HG02763 (cell line): Measurements from ENCODE around the gene POU4F1.

Experiments
- ATAC-seq: cut with Tn5 transposase; IDR thresholded peaks from one replicate; pipeline ENCODE4 v1.9.1; 2021; ENCODE audit warnings: mild to moderate bottlenecking, moderate library complexity; ENCODE audit not compliant: unreplicated experiment

The POU4F1 gene

DNA sequence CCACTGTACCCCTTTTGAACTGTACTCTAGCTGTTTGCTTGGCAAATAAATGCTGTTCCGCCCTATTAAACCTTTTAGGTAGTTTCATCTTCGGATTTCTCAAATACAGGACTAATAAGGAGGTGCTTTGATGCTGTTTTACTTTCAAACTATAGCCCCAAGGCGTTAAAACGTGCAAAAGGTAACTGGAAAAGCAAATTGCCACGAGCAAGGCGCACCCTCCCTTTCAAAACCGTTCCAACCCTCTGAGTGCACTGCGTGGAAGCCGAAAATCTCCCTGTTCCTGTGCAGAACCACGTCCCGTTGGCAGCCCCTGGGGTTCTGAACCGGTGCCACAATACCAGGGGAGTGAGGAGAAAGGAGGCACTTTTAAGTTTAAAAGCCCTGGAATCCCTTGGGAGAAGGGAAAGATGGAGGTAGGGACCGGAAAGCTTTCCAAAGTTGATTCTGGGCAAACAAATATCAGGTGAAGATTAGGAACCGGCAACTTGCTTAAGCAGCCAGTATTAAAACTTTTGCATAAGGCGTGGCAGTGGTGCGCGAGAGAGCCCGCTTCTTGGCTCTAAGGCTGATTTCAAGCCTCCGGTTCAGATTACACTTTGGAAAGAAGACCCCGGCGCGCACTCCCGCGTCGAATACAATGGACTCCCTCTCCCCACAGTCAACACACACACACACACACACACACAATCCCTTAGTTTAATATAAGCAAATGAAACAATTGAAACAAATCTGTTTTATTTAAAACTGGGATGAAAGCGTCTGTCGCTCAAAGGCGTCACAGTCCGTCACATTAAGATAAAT, 9.5 kb downstream of the POU4F1 start:
- ATAC-seq = no peak

DNA sequence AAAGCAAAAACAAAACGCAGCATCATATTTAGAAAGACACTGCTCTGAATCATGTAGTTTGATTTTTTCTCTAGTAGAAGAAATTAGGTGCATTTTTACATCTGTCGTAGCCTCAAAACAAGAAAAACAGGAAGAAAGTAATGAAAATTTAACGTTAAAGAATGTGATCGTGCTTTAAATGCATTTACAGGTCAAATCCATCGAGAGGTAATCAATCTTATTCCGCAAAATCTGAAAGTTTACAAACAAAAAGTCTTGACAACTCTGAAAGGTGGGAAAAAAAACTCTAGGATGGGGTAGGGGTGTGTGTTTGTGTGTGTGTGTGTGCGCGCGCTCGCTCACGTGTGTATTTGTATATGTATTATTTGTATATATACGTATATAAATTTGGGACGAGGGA, 10.2 kb downstream of the POU4F1 start:
- no peak for ATAC-seq

DNA sequence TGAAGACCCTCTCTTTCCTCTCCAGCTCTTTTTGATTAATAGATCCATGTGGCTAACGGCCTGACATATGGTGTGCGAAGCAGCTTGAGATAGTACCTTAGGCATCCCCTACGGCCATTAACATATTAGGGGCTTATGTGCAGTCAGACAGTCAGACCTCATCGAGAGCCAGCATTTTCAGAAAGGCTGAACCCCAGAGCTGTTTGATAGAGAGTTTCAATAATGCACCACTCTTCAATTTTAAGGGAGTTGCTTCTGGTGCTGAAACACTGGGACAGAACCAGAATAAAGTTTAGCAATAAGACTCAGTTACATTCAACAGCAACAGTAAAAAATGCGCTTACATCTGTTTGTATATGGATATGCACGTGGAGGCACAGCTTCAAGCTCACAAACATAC, 10.8 kb downstream of the POU4F1 start:
- no peak for ATAC-seq

DNA sequence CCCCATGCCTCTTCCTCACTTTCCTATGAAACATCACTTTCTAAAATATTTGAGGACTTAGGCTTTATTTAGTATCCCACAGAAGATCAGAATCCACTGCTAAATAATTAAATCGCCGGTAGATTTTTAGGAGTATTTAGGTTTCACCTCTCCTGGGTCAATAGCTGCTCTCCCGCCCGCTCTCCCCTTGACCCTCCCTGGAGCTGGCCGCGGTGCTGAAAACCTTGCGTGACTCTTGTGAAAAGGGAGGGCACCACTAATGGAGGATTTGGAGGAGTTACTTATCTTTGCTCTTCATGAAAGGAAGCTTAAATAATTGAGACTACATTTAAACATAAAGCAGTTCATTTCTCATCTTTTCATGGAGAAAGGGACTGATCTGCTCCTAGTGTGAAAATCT, 14.1 kb downstream of the POU4F1 start:
- ATAC-seq = no peak

DNA sequence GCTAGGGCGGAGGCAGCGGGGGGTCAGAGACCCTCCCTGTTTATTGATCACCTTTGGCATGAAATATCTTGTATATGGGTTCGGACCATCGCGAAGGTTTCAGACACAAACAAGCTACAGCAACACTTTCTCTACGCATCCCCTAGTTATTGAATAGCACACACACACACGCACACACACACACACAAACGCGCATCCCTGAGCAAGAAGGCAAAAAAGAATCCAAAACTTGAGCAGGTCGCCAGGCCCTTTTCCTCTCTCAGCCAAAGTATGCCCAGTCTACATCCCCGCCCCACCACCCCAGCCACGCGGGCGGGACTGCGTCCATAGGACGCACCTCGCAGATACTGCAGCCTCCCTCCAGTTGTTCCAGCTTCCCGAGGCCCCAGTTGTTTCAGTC, 16.0 kb downstream of the POU4F1 start:
- no peak for ATAC-seq

DNA sequence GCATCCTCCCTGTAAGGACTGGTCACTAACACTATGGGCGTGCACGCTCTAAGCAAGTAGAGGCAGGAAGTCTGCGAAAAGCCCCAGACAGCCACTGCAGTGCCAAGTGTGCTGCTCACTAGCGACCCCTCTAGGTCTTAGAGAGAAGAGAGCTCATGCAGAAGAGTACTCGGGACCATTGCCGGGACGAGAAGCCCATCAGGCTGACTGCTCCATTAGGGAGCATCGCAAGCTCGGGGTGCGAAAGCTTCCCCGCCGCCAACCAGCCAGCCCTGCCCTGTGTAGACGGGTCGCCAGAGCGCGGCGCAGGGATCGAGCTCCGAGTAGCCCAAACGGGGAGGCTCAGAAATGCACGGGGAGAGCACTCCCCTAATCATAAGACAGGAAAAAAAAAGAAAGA, 16.6 kb downstream of the POU4F1 start:
- no peak for ATAC-seq

DNA sequence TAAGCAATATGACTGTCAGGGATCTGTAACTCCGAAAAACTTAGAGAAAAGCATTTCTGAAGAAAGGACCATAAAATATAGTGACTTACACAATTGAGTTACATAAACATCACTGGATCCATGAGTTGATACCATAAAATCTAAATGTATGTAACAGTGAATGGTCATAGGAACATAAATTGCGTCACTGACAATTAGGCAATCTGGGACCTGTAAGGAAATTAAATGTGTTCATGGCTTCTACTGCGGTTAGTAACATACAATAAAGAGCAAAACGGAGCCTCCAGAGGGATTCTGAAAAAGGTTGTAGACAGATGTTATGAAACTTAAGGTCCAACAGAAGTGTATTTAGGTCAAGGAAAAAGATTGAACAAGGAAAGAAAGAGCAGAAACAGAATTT, 27.1 kb downstream of the POU4F1 start:
- ATAC-seq = no peak

DNA sequence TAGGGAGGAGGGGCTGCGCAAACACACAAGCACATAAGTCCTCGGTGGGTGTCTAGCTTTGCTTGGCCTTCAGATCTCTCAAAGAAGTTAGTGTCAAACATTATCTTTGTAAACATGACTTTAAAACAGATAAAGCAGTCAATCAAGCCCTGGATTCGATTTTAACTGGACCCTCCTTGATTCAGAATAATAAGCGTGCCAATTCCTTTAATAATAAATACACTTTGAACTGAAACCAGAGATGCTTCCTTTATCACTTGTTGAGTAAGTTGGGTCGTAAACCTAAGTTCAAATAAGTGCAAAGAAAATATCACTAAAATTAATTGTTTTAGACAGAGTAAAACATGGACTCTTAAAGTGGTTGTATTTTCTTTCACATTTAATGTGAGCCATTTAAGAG, 30.9 kb downstream of the POU4F1 start:
- ATAC-seq = no peak

DNA sequence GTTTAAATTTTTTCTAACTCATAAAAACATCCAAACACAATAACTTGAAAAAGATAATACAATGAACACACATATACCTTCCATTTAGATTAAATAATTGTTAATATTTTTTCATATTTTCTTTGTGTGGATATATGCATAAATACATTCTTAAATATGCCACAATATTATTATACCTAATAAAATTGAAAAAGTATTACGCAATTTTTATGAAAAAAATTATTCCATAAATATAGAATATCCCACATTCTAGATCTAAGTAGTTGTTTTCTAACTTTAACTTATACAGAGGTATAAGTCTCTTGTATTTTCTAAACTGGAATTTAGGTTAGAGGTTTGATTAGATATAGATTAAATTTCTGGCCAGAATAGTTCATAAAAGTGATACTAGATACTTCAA, 34.3 kb downstream of the POU4F1 start:
- no peak for ATAC-seq

DNA sequence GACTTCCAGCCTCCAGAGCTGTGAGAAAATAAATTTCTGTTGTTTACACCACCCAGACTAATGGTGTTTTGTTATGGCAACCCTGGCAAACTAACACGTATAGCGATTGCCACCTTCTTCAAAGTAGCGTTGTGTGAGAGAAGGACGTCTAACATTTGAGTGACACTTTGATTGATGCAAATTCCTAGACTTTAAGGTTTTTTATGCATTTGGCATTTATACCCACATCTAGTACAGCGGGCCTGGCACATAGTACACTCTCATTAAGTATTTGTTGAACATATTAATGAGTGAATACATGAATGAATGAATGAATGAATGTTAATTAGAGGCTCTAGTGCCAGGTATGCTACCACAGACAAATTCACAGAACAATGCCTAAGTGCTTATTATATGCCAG, 36.7 kb downstream of the POU4F1 start:
- no peak for ATAC-seq

DNA sequence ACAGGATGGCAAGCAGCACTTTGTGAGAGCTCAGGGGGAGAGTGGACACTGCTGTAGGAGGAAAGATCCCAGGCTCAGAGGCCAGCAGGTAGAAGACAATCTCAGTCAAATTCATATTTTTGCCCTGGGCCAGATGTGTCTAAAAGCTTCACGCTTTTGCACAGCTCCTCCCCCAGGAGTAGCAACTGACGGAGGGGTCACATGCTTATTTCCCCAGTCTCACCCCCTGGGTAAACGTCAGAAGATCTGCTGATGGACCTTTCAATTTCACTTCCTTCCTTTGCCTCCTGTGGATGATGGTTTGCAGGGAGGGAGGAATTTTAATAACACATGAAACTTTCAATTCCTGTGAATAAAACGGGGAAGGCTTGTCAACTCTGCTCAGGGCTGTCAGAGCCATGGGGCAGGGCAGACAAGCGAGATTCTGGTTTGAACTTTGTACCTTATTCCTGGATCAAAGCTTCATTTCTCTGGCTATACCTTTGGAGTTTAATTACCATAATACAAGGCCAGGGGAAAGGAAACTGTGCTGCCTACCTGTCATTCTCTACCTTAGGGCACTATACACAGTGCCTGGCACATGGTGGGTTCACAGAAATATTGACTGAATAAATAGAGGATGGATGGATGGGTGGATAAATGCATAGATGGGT, 41.0 kb downstream of the POU4F1 start:
- no peak for ATAC-seq
